Suprapubic skin (tissue), 4 donors: ENCODE measurements around the gene ABCB11.

Source experiments
- EP300 ChIP-seq: sonication (generic); formaldehyde crosslinking; IDR thresholded peaks from one replicate; pipeline ENCODE4 v1.6.1; 2017; ENCODE audit warnings: antibody characterized with exemption
- POLR2A ChIP-seq, 2 donors: fragments of 450-650 bp; IDR thresholded peaks; one replicate each; pipeline ENCODE4 v1.6.1; 2017; ENCODE audit warnings: antibody characterized with exemption in 2 of 2, mild to moderate bottlenecking in 2 of 2, moderate library complexity in 2 of 2
- POLR2AphosphoS5 ChIP-seq, 3 donors: sonication (generic); formaldehyde crosslinking; IDR thresholded peaks; one replicate each; pipeline ENCODE4 v1.6.1; 2017; ENCODE audit warnings: antibody characterized with exemption in 3 of 3
- TF ChIP-seq, protein P1 (sequence below), 2 donors: fragments of 200-600 bp in 1 of 2; fragments of 450-650 bp in 1 of 2; sonication (generic) in 1 of 2; IDR thresholded peaks; one replicate each; pipeline ENCODE4 v1.5.1; 2016 to 2019; ENCODE audit warnings: antibody characterized with exemption in 2 of 2, mild to moderate bottlenecking in 1 of 2, moderate library complexity in 1 of 2

- TF ChIP-seq, protein P1, sequence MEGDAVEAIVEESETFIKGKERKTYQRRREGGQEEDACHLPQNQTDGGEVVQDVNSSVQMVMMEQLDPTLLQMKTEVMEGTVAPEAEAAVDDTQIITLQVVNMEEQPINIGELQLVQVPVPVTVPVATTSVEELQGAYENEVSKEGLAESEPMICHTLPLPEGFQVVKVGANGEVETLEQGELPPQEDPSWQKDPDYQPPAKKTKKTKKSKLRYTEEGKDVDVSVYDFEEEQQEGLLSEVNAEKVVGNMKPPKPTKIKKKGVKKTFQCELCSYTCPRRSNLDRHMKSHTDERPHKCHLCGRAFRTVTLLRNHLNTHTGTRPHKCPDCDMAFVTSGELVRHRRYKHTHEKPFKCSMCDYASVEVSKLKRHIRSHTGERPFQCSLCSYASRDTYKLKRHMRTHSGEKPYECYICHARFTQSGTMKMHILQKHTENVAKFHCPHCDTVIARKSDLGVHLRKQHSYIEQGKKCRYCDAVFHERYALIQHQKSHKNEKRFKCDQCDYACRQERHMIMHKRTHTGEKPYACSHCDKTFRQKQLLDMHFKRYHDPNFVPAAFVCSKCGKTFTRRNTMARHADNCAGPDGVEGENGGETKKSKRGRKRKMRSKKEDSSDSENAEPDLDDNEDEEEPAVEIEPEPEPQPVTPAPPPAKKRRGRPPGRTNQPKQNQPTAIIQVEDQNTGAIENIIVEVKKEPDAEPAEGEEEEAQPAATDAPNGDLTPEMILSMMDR (IDR thresholded peaks at IDR 0.05) = no peak
- TF ChIP-seq EP300 (no peak), POLR2A (IDR thresholded peaks at IDR 0.05) (no peak), POLR2AphosphoS5 (IDR thresholded peaks at IDR 0.05) (no peak)
Measured at GRCh38 chr2:169006665-169007064, 24.5 kb downstream of the ABCB11 start.
